OCI-LY7 (cell line): Measurements from ENCODE around the gene INF2.

Experiments
- EZH2phosphoT487 ChIP-seq: fragments of 200-600 bp; sonication (generic); IDR thresholded peaks from 2 replicates; pipeline ENCODE4 v1.6.1; 2018; ENCODE audit warnings: low read depth, borderline replicate concordance, mild to moderate bottlenecking, mixed run types, antibody characterized with exemption, low read length, moderate library complexity, mixed read lengths
- TF ChIP-seq, protein P1 (sequence below): fragments of 200-600 bp; sonication (generic); conservative IDR thresholded peaks from 2 replicates; pipeline ENCODE4 v1.5.1; 2014; ENCODE audit warnings: mild to moderate bottlenecking, antibody characterized with exemption, low read length, moderate library complexity, mixed read lengths

DNA sequence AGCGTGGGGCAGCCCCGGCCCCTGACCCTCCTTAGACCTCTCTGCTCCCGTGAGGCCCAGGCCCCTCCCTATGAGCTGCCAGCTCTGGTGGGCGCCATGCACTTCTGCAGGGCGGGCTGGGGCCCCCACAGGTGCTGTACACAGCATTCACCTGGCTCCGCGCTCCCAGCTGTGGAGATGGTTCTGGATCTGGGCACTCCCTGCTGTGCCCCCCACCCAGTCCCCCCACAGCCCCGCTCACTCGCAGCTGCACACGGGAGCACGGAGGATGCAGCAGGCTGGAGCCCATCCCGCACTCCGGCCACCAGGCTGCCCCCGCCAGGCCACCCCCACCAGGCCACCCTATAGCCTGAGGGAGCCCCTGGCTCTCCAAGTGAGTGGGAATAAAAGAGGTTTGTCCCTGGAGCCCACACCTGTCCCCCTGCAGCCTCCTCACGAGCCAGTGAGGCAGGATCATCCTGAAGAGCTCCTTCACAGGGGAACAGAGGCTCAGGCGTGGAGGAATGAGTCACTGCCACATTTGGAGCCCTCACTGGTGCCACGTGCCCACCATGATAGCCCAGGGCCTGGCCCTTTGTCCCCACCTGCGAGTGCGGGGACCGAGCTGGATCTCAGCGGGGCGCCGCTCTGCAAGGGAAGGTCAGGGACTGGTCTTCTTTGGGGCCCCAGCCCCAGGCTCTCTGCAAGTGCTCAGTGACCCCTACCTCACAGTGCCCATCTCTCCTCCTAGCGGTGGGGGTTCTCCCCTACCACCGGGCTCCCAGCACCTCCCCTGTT lies 36.5 kb downstream of the INF2 start:
- TF ChIP-seq, protein P1, sequence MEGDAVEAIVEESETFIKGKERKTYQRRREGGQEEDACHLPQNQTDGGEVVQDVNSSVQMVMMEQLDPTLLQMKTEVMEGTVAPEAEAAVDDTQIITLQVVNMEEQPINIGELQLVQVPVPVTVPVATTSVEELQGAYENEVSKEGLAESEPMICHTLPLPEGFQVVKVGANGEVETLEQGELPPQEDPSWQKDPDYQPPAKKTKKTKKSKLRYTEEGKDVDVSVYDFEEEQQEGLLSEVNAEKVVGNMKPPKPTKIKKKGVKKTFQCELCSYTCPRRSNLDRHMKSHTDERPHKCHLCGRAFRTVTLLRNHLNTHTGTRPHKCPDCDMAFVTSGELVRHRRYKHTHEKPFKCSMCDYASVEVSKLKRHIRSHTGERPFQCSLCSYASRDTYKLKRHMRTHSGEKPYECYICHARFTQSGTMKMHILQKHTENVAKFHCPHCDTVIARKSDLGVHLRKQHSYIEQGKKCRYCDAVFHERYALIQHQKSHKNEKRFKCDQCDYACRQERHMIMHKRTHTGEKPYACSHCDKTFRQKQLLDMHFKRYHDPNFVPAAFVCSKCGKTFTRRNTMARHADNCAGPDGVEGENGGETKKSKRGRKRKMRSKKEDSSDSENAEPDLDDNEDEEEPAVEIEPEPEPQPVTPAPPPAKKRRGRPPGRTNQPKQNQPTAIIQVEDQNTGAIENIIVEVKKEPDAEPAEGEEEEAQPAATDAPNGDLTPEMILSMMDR, result no peak
- TF ChIP-seq EZH2phosphoT487, result no peak
